ENCODE measurements around the gene DUSP8. TPM values are rescaled to one million over a fixed set of nuclear protein-coding genes. Genes with fewer than 3 reads are reported as not detected.

DUSP8 gene
- total RNA-seq, 1 donor from 2014 or later, result 9.0 TPM

- no peak for DNase-seq (ENCODE audit: low read depth)
Measured at GRCh38 chr11:1553808-1554594, 18.1 kb downstream of the DUSP8 start.

GRCh38 chr11:1549338-1550330, 22.4 kb downstream of the DUSP8 start:
- DNase-seq (ENCODE audit: low read depth), result no peak

GRCh38 chr11:1548221-1549070, 23.6 kb downstream of the DUSP8 start:
- DNase-seq (ENCODE audit: low read depth), result peak; percentile 63

DNA sequence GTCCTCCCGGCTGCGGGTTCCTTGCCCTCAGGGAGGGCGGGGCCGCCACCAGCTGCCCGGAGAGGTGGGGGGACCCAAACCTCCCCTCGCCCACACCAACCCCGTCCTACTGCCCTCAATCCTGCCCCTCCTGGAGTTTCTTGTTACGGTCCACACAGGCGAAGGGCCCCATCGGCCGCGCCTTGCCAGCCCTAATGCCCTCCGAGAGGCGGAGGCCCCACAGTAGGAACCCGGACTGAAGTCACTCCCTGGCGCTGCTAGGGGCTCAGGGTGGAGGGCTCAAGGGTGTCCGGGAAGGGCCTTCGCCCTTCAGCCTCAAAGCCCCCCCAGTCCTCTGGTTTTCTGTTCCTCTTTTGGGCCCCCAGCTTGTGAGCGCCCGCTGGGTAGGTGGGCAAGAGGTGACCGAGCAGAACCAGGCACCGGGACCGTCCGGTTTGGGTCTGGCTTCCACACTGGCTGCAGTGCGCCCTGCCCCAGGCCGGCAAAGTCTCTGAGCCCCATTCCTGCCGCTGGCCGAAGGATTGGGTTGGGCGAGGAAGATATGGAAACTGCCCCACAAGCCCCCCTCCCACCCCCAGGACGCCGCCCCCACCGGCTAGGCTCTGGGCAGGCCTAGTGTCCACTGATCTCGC, 24.5 kb downstream of the DUSP8 start:
- no peak for DNase-seq (ENCODE audit: low read depth)

DNA sequence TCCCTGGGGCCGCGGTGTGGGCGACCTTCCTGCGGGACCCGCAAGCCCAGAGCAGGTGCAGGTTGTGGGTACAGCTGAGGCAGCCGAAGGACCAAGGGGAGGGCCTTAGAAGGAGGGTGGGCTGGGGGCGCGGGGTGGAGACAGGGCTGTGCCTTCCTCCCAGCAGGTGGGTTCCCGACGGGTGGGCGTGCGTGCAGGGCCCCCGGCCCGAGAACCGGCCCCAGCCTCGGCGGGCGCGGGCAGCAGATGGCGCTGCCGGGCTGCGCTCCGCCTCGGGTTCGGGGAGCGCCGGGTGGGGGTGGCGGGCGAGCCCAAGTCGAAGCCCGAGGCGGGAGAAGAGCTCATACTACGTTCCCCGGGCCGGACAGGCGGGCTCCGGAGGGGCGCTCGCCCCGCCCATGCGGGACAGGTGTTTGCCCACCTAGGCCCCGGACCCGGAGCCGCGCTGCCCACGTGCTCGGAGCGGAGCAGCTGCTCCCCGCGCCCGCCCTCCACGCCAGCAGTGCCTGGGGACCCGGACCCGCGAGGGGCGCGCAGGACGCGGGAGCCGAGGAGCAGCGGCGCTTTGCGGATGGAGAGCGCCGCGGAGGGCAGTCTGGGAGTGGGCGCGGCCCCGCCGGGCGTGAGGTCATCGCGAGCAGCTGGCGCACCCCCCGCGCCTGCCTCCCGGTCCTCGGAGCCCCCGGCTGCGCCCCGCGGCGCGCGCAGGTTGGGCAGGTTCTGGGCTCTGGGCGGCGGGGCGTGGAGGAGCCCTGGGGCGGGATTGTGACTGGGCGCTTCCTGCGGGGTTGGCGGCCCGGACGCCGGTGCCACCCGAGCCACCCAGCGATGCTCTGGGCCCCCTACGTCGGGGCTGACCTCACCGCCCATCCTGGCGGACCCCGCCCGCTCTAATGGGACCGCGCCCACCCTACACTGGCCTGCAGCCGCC, 25.3 kb downstream of the DUSP8 start:
- no peak for DNase-seq (ENCODE audit: low read depth)

- no peak for DNase-seq (ENCODE audit: low read depth)
Measured at GRCh38 chr11:1546077-1546535, 26.0 kb downstream of the DUSP8 start.

GRCh38 chr11:1545432-1545831, 26.6 kb downstream of the DUSP8 start:
- DNase-seq (ENCODE audit: low read depth), result no peak

DNA sequence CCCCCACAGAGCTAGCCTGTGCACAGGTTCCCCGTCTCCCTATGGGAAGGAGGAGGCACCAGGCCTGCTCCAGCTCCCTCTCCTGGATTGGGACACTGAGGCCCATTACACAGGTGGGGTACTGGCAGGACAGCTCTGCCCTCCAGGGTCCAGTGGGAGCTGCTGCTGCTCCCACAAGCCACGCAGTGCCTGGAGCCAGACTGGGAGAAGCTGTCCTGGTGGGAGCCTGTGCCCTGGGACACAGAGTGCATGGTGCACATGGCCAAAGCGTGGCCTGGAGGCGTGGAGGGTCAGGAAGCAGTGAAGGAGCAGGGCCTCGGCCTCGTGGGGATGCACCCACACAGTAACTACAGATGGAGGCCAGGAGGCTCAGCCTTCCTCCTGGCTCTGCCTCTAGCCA, 27.5 kb downstream of the DUSP8 start:
- DNase-seq (ENCODE audit: low read depth), result no peak

DNA sequence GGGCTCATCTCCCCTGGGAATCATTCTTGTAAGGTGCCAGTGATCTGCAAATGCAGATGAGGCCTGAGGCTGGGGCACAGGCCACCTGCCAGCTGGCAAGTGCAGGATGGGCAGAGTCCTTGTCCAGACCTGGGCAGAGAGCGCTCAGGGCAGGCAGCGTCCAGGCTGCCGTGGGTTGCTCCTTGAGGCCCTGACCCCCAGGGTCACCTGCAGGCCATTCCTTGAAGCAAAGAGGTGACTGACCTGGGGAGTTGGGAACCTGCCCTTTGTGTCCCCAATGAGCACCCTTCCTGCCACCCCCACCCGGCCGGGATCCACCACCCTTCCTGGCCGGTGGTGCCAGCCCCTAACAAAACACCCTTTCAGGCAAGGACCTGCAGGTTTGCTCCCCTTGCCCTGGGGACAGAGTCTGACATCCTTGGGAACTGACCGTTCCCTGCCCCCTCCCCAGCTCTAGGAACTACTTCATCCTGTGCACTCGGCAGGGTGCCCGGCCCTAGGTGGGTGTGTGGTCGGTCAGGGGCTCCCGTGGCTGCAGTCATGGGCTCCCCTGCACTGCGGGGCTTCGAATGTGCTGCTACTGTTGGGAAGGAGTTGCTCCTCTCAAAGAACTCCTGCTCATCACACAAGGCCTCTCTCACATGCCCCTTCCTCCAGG, 28.3 kb downstream of the DUSP8 start:
- DNase-seq (ENCODE audit: low read depth), result no peak

DNA sequence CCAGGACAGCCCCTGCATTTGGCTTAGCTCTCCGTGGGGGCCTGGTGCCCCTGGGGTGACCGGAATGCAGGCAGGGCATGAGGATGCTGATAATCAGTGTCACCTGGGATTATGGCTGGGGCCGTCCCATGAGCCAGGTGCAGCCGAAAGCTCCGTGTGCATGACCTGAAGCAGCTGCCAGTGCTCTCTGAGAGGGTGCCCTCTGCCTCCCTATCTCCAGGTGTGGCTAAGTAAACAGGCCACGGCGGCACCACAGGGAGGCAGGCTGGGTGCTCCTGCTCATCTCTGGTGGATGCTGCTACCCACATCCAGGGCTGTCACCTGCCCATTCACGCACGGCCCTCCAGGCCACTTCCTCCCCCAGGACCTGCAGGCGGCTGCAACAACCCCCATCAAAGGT, 29.8 kb downstream of the DUSP8 start:
- no peak for DNase-seq (ENCODE audit: low read depth)

GRCh38 chr11:1541474-1542204, 30.4 kb downstream of the DUSP8 start:
- no peak for DNase-seq (ENCODE audit: low read depth)

DNA sequence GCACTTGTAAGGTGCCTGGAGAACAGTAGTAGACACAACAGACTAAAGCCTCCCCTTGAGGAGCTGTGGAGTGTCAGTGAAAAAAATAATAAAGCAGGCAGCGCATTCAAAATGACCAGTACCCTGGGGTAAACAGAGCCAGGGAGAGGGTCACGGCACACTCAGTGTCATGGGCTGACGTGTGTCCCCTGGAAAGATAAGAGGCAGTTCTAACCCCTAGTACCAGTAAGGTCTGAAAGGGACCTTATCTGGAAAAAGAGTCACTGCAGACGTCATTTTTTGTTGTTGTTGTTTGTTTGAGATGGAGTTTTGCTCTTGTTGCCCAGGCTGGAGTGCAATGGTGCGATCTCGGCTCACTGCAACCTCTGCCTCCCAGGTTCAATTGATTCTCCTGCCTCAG, 32.0 kb downstream of the DUSP8 start:
- DNase-seq (ENCODE audit: low read depth), result no peak

- DNase-seq (ENCODE audit: low read depth), result no peak
Measured at GRCh38 chr11:1538153-1538552, 33.9 kb downstream of the DUSP8 start.

- no peak for DNase-seq (ENCODE audit: low read depth)
Measured at GRCh38 chr11:1536065-1536843, 35.8 kb downstream of the DUSP8 start.

DNA sequence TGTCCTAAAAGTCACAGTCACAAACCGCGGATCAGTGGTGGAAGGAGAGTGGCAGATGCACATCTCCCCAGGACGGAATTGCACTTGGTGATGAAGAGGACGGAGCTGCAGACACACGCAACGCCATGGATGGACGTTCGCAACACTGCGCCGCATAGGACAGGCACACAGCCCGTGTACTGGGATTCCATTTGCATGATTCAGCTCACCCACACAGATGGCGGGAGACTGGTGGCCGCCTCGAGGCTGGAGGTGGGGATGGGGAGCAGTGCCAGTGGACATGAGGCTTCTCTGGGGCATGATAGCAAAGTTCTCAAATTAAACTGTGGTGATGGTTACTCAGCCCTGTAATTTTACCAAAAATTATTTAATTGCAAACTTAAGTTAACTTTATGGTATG, 37.4 kb downstream of the DUSP8 start:
- no peak for DNase-seq (ENCODE audit: low read depth)

DNA sequence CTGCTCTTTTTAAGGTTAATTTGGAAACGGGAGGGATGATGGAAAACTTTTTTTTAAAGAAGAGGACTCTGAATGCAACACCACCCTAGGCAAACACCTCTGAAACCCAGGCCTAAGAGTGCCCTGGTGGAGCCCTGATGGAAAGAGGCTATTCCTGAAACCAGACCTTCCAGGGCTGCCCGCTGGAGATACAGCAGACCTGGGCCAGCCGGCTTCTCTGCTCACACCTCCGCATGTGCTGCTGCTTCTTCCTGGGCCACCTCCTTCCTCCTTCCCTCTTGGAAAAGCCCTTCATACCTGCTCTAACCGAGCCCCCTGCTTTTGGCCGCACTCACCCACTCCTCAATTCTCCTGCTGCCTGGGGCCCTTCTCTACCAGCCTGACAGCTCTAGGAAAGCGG, 37.9 kb downstream of the DUSP8 start:
- DNase-seq (ENCODE audit: low read depth), result no peak

DNA sequence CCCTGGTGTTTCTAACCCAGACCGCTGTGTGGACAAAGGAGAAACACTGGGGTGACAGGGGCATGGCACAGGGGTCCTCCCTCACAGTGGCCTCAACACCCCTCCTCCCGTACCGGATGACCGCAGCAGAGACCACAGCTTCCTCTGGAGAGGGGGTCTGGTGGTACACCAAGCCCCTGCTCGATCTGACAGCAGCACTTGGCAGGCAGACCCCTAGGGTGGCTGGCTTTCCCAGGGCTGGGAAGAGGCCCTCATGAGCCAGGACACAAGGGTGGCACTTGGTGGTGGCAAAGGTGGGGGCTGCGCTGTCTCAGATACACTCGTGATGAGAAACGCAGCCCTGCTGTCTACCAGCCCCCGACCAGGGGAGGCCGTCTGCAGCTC, 38.7 kb downstream of the DUSP8 start:
- DNase-seq (ENCODE audit: low read depth), result no peak
